Mesenchymal stem cell (in vitro differentiated cells and primary cell): ENCODE measurements around the gene HPS4.

Experiments
- DNase-seq: peaks from one replicate; pipeline ENCODE4 v3.0.0-alpha.2; 2013
- H2AFZ ChIP-seq: one replicate; pipeline ENCODE4 v1.6.1; 2013; ENCODE audit warnings: low read depth, mild to moderate bottlenecking, control low read depth, inconsistent platforms, low read length, moderate library complexity
- H2AK5ac ChIP-seq: 2 replicates; pipeline ENCODE4 v1.6.1; 2013; ENCODE audit warnings: low read length, moderate library complexity, mild to moderate bottlenecking, inconsistent platforms; ENCODE audit not compliant: severe bottlenecking
- H2BK120ac ChIP-seq: one replicate; pipeline ENCODE4 v1.6.1; 2013; ENCODE audit warnings: low read depth, mild to moderate bottlenecking, inconsistent platforms, low read length, moderate library complexity
- H2BK12ac ChIP-seq, 2 experiments: one replicate each; pipeline ENCODE4 v1.6.1; 2013; ENCODE audit warnings: inconsistent platforms in 2 of 2, low read length in 2 of 2, mild to moderate bottlenecking in 2 of 2, moderate library complexity in 2 of 2, control low read depth in 1 of 2
- H2BK15ac ChIP-seq: one replicate; pipeline ENCODE4 v1.6.1; 2013; ENCODE audit warnings: mild to moderate bottlenecking, low read depth, inconsistent platforms; ENCODE audit not compliant: poor library complexity, severe bottlenecking
- H2BK5ac ChIP-seq: 2 replicates; pipeline ENCODE4 v1.6.1; 2013; ENCODE audit warnings: low read depth, mild to moderate bottlenecking, low read length, control low read depth, inconsistent platforms; ENCODE audit not compliant: poor library complexity, severe bottlenecking
- H3K14ac ChIP-seq, 2 experiments: one replicate each; pipeline ENCODE4 v1.6.1; 2013; ENCODE audit warnings: inconsistent platforms in 2 of 2, low read length in 2 of 2, control low read depth in 1 of 2, mild to moderate bottlenecking in 1 of 2, moderate library complexity in 1 of 2
- H3K18ac ChIP-seq, 2 experiments: one replicate each; pipeline ENCODE4 v1.6.1; 2013; ENCODE audit warnings: inconsistent platforms in 2 of 2, low read length in 2 of 2, control low read depth in 1 of 2, low read depth in 1 of 2, mild to moderate bottlenecking in 1 of 2
- H3K23ac ChIP-seq, 2 experiments: one replicate each; pipeline ENCODE4 v1.6.1; 2013; ENCODE audit warnings: inconsistent platforms in 2 of 2, low read length in 2 of 2, mild to moderate bottlenecking in 2 of 2, moderate library complexity in 2 of 2, control low read depth in 1 of 2
- H3K27ac ChIP-seq: 2 replicates; pipeline ENCODE4 v1.5.1; 2013; ENCODE audit warnings: mild to moderate bottlenecking, moderate library complexity, low read length, control low read depth, inconsistent platforms; ENCODE audit not compliant: poor library complexity, severe bottlenecking
- H3K27me3 ChIP-seq, 2 experiments: 2 replicates each; pipeline versions ENCODE4 v1.6.1 to v1.7.0; 2013; ENCODE audit warnings: low read length in 2 of 2, mild to moderate bottlenecking in 2 of 2, moderate library complexity in 2 of 2, control low read depth in 1 of 2, inconsistent platforms in 1 of 2; ENCODE audit not compliant: control insufficient read depth in 1 of 2, insufficient read depth in 1 of 2
- H3K36me3 ChIP-seq, 2 experiments: 2 replicates each; pipeline versions ENCODE4 v1.6.1 to v1.7.0; 2013; ENCODE audit warnings: low read length in 2 of 2, control low read depth in 1 of 2, inconsistent platforms in 1 of 2, low read depth in 1 of 2, mild to moderate bottlenecking in 1 of 2; ENCODE audit not compliant: insufficient read depth in 2 of 2, control insufficient read depth in 1 of 2
- H3K4ac ChIP-seq, 2 experiments: one replicate each; pipeline ENCODE4 v1.6.1; 2013; ENCODE audit warnings: inconsistent platforms in 2 of 2, low read length in 2 of 2, mild to moderate bottlenecking in 2 of 2, moderate library complexity in 2 of 2, control low read depth in 1 of 2, low read depth in 1 of 2
- H3K4me1 ChIP-seq: 2 replicates; pipeline ENCODE4 v1.6.1; 2013; ENCODE audit warnings: low read depth, low read length, control low read depth; ENCODE audit not compliant: control insufficient read depth, insufficient read depth
- H3K4me2 ChIP-seq: 2 replicates; pipeline ENCODE4 v1.6.1; 2013; ENCODE audit warnings: low read length, mild to moderate bottlenecking, inconsistent platforms; ENCODE audit not compliant: poor library complexity, severe bottlenecking
- H3K4me3 ChIP-seq, 2 experiments: 2 replicates each; pipeline versions ENCODE4 v1.5.1 to v1.7.0; 2013; ENCODE audit warnings: low read length in 2 of 2, mild to moderate bottlenecking in 2 of 2, control low read depth in 1 of 2, low read depth in 1 of 2; ENCODE audit not compliant: insufficient read depth in 1 of 2
- H3K79me1 ChIP-seq: replicated peaks from 2 replicates; pipeline ENCODE4 v1.6.1; 2013; ENCODE audit warnings: mild to moderate bottlenecking, control low read depth, low read length, inconsistent platforms; ENCODE audit not compliant: poor library complexity, severe bottlenecking
- H3K9ac ChIP-seq: 2 replicates; pipeline ENCODE4 v1.7.0; 2013; ENCODE audit warnings: mild to moderate bottlenecking, low read length, moderate library complexity
- H3K9me3 ChIP-seq: 2 replicates; pipeline ENCODE4 v1.7.0; 2013; ENCODE audit warnings: mild to moderate bottlenecking, low read length; ENCODE audit not compliant: control insufficient read depth
- H4K8ac ChIP-seq: one replicate; pipeline ENCODE4 v1.6.1; 2013; ENCODE audit warnings: inconsistent platforms, mild to moderate bottlenecking, low read length, moderate library complexity
- H4K91ac ChIP-seq: one replicate; pipeline ENCODE4 v1.6.1; 2013; ENCODE audit warnings: mild to moderate bottlenecking, low read length, inconsistent platforms
- WGBS: methylation state at CpG from one replicate; pipeline ENCODE4 v1.1.7; 2013; ENCODE audit warnings: mixed read lengths; 5-methylcytosine and 5-hydroxymethylcytosine counted together

HPS4 gene

GRCh38 chr22:26508148-26508547 is 24.6 kb upstream of the HPS4 start:
- Histone ChIP-seq H2AK5ac (no peak overlapping the region), H2BK120ac (no peak overlapping the region), H3K9ac (no peak overlapping the region), H3K23ac (no peak overlapping the region), H3K27ac (no peak overlapping the region), H4K8ac (no peak overlapping the region), H2BK5ac (no peak overlapping the region), H3K4me2 (no peak overlapping the region), H3K79me1 (peaks cover 28% of the 10 kb centered on the region), H3K18ac (no peak overlapping the region), H2BK15ac (no peak overlapping the region), H2AFZ (no peak overlapping the region), H3K14ac (no peak overlapping the region), H3K9me3 (no peaks in the 10 kb centered on the region), H3K27me3 (no peaks in the 10 kb centered on the region), H3K36me3 (peaks cover 45 to 75% of the 10 kb centered on the region in 2 experiments), H4K91ac (no peak overlapping the region), H3K4me1 (peaks cover 3% of the 10 kb centered on the region), H3K4me3 (no peak overlapping the region), H2BK12ac (no peak overlapping the region), H3K4ac (no peak overlapping the region)
- DNase-seq, result no peak

- H3K9me3 ChIP-seq, result no peaks in the 10 kb centered on the region
- no peaks in the 10 kb centered on the region for H3K4me1 ChIP-seq
- H3K18ac ChIP-seq, result no peak overlapping the region
- no peak overlapping the region for H3K4me2 ChIP-seq
- H3K9ac ChIP-seq, result no peak overlapping the region
- no peak overlapping the region for H2AK5ac ChIP-seq
- H3K4ac ChIP-seq, result no peak overlapping the region
- no peak overlapping the region for H2BK5ac ChIP-seq
- H3K79me1 ChIP-seq, result peaks cover 20% of the 10 kb centered on the region
- WGBS, result 91% methylated on average over 1 of the region's 1 CpG
- H3K27me3 ChIP-seq, result no peaks in the 10 kb centered on the region
- H2BK15ac ChIP-seq, result no peak overlapping the region
- no peak overlapping the region for H4K8ac ChIP-seq
- no peak overlapping the region for H2BK120ac ChIP-seq
- no peak overlapping the region for H3K23ac ChIP-seq
- H4K91ac ChIP-seq, result no peak overlapping the region
- H2BK12ac ChIP-seq, result no peak overlapping the region
- H3K14ac ChIP-seq, result no peak overlapping the region
- no peak overlapping the region for H2AFZ ChIP-seq
- H3K36me3 ChIP-seq, result peaks cover 53 to 97% of the 10 kb centered on the region in 2 experiments
- H3K27ac ChIP-seq, result no peak overlapping the region
- no peak for DNase-seq
- H3K4me3 ChIP-seq, result no peak overlapping the region
These were observed 20.2 kb upstream of the HPS4 start for GRCh38 chr22:26503758-26504157.

- H3K4me1 ChIP-seq, result no peaks in the 10 kb centered on the region
These were observed 19.3 kb upstream of the HPS4 start for GRCh38 chr22:26502688-26503561.

DNA sequence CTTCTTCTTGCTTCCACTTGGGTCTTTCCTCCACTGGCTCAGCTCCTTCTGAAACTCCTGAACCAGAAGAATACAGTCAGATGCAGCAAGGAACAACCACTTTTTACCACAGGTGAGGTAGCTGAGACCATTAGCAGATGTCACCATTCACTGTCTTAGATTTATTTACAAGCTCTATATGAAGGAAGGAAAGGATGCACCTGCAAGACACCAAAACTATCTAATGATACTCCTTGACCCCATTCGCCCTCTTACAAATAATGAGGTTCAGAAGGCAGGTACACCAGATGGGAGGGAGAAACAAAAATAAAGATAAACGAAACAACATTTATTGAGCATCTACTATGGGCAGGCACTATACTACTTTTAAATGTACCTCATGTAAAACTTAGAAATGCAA is 18.4 kb upstream of the HPS4 start:
- no peak for DNase-seq
- Histone ChIP-seq H3K4ac (no peak overlapping the region), H2AFZ (no peak overlapping the region), H4K91ac (no peak overlapping the region), H2BK12ac (no peak overlapping the region), H2AK5ac (no peak overlapping the region), H3K79me1 (peaks cover 20% of the 10 kb centered on the region), H3K9ac (no peak overlapping the region), H3K27ac (no peak overlapping the region), H2BK15ac (no peak overlapping the region), H2BK5ac (no peak overlapping the region), H3K36me3 (peaks cover 53 to 93% of the 10 kb centered on the region in 2 experiments), H2BK120ac (no peak overlapping the region), H3K9me3 (no peaks in the 10 kb centered on the region), H3K4me3 (no peak overlapping the region), H3K4me1 (no peaks in the 10 kb centered on the region), H3K27me3 (no peaks in the 10 kb centered on the region), H3K4me2 (no peak overlapping the region), H3K14ac (no peak overlapping the region), H3K23ac (no peak overlapping the region), H3K18ac (no peak overlapping the region), H4K8ac (no peak overlapping the region)
- WGBS, result no CpG with 5 or more reads among the region's 2 CpGs

More at GRCh38 chr22:26502688-26503561, 19.3 kb upstream of the HPS4 start:
- peaks cover 20% of the 10 kb centered on the region for H3K79me1 ChIP-seq
- no peak overlapping the region for H3K14ac ChIP-seq
- no peak overlapping the region for H2BK120ac ChIP-seq
- no peak overlapping the region for H3K4me3 ChIP-seq
- H3K23ac ChIP-seq, result no peak overlapping the region
- no peak overlapping the region for H2BK15ac ChIP-seq
- no peak overlapping the region for H3K9ac ChIP-seq
- H3K27me3 ChIP-seq, result no peaks in the 10 kb centered on the region
- H3K4ac ChIP-seq, result no peak overlapping the region
- H3K27ac ChIP-seq, result no peak overlapping the region
- H3K4me2 ChIP-seq, result no peak overlapping the region
- no peak overlapping the region for H4K8ac ChIP-seq
- no peak overlapping the region for H2AFZ ChIP-seq
- no peak overlapping the region for H2BK5ac ChIP-seq
- H3K9me3 ChIP-seq, result no peaks in the 10 kb centered on the region
- H3K36me3 ChIP-seq, result peaks cover 51 to 95% of the 10 kb centered on the region in 2 experiments
- no peak overlapping the region for H2BK12ac ChIP-seq
- 39% methylated on average over 3 of the region's 3 CpGs for WGBS
- H3K18ac ChIP-seq, result no peak overlapping the region
- no peak overlapping the region for H2AK5ac ChIP-seq
- no peak overlapping the region for H4K91ac ChIP-seq
- peak; percentile 68 for DNase-seq
